ENCODE data around the gene VGF.

The VGF gene

DNA sequence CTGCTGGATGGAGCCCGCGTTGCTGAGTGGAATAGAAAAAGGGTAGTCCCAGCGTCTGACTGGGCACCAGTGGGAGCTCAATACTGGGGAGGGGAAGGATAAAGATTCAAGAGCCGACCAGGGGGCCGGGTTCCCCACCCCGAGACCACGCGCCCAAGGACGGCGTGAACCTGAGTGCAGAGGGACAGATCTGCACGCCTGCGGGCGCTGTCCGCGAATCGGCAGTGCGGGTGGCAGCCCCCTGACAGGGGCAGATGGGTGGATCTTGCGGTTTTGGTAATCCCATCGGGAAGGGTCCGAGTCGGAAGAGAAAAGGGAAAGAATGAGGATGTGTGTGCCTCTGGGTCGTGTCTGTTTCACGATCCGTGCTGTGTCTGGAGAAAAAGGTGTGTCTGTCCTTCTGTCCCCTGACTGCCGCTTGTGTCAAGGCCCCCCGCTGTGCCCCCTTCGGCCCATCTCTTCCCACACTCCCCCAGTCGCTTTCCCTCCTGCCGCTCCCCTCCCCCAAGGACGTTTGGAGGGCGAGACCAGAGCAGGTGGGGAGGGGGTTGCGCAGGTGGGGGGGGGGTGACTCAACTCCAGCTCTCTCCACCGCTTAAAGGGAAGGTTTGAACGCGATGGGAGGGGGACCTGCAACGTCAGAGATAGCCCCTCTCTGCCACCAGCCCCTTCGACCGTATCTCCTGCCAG is 734 bp upstream of the VGF start (continued):
- TF ChIP-seq ZNF114 (tag by site-specific recombination; IDR thresholded peaks at IDR 0.05) (no peak), ZNF366 (tag by site-specific recombination; conservative IDR thresholded peaks at IDR 0.05) (peak; percentile 71), OSR2 (tag by site-specific recombination; IDR thresholded peaks at IDR 0.05) (no peak), ZNF501 (tag by site-specific recombination; IDR thresholded peaks at IDR 0.05) (no peak), ZNF561 (tag by site-specific recombination; IDR thresholded peaks at IDR 0.05; ENCODE audit: borderline replicate concordance) (no peak), ZNF157 (tag by site-specific recombination; IDR thresholded peaks at IDR 0.05) (no peak), ZNF660 (tag by site-specific recombination; IDR thresholded peaks at IDR 0.05) (no peak), ZNF266 (tag by site-specific recombination; IDR thresholded peaks at IDR 0.05; ENCODE audit: low read depth) (no peak), EGR2 (tag by site-specific recombination; IDR thresholded peaks at IDR 0.05; ENCODE audit: low read depth) (no peak), ZNF48 (tag by site-specific recombination; IDR thresholded peaks at IDR 0.05) (no peak), ZBTB48 (tag by site-specific recombination; IDR thresholded peaks at IDR 0.05) (0 out of 2 replicates have a peak, but pooled peaks have one; percentile 15), ZNF211 (tag by site-specific recombination; IDR thresholded peaks at IDR 0.05; ENCODE audit: low read depth) (no peak), ZNF221 (tag by site-specific recombination; IDR thresholded peaks at IDR 0.05; ENCODE audit: borderline replicate concordance) (no peak), REPIN1 (tag by site-specific recombination; IDR thresholded peaks at IDR 0.05; ENCODE audit: low read depth) (no peak), KLF16 (tag by site-specific recombination; IDR thresholded peaks at IDR 0.05) (no peak)
- TF ChIP-seq, protein P1, sequence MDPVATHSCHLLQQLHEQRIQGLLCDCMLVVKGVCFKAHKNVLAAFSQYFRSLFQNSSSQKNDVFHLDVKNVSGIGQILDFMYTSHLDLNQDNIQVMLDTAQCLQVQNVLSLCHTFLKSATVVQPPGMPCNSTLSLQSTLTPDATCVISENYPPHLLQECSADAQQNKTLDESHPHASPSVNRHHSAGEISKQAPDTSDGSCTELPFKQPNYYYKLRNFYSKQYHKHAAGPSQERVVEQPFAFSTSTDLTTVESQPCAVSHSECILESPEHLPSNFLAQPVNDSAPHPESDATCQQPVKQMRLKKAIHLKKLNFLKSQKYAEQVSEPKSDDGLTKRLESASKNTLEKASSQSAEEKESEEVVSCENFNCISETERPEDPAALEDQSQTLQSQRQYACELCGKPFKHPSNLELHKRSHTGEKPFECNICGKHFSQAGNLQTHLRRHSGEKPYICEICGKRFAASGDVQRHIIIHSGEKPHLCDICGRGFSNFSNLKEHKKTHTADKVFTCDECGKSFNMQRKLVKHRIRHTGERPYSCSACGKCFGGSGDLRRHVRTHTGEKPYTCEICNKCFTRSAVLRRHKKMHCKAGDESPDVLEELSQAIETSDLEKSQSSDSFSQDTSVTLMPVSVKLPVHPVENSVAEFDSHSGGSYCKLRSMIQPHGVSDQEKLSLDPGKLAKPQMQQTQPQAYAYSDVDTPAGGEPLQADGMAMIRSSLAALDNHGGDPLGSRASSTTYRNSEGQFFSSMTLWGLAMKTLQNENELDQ (tag by site-specific recombination; IDR thresholded peaks at IDR 0.05; ENCODE audit: low read depth) = no peak
- TF ChIP-seq, protein P2, sequence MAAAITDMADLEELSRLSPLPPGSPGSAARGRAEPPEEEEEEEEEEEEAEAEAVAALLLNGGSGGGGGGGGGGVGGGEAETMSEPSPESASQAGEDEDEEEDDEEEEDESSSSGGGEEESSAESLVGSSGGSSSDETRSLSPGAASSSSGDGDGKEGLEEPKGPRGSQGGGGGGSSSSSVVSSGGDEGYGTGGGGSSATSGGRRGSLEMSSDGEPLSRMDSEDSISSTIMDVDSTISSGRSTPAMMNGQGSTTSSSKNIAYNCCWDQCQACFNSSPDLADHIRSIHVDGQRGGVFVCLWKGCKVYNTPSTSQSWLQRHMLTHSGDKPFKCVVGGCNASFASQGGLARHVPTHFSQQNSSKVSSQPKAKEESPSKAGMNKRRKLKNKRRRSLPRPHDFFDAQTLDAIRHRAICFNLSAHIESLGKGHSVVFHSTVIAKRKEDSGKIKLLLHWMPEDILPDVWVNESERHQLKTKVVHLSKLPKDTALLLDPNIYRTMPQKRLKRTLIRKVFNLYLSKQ (tag by site-specific recombination; IDR thresholded peaks at IDR 0.05; ENCODE audit: borderline replicate concordance) = no peak
- TF ChIP-seq, protein P3, sequence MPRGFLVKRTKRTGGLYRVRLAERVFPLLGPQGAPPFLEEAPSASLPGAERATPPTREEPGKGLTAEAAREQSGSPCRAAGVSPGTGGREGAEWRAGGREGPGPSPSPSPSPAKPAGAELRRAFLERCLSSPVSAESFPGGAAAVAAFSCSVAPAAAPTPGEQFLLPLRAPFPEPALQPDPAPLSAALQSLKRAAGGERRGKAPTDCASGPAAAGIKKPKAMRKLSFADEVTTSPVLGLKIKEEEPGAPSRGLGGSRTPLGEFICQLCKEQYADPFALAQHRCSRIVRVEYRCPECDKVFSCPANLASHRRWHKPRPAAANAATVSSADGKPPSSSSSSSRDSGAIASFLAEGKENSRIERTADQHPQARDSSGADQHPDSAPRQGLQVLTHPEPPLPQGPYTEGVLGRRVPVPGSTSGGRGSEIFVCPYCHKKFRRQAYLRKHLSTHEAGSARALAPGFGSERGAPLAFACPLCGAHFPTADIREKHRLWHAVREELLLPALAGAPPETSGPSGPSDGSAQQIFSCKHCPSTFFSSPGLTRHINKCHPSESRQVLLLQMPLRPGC (tag by site-specific recombination; IDR thresholded peaks at IDR 0.05) = no peak
- TF ChIP-seq, protein P4, sequence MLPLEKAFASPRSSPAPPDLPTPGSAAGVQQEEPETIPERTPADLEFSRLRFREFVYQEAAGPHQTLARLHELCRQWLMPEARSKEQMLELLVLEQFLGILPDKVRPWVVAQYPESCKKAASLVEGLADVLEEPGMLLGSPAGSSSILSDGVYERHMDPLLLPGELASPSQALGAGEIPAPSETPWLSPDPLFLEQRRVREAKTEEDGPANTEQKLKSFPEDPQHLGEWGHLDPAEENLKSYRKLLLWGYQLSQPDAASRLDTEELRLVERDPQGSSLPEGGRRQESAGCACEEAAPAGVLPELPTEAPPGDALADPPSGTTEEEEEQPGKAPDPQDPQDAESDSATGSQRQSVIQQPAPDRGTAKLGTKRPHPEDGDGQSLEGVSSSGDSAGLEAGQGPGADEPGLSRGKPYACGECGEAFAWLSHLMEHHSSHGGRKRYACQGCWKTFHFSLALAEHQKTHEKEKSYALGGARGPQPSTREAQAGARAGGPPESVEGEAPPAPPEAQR (tag by site-specific recombination; IDR thresholded peaks at IDR 0.05) = no peak
- TF ChIP-seq, protein P5, sequence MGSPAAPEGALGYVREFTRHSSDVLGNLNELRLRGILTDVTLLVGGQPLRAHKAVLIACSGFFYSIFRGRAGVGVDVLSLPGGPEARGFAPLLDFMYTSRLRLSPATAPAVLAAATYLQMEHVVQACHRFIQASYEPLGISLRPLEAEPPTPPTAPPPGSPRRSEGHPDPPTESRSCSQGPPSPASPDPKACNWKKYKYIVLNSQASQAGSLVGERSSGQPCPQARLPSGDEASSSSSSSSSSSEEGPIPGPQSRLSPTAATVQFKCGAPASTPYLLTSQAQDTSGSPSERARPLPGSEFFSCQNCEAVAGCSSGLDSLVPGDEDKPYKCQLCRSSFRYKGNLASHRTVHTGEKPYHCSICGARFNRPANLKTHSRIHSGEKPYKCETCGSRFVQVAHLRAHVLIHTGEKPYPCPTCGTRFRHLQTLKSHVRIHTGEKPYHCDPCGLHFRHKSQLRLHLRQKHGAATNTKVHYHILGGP (tag by site-specific recombination; IDR thresholded peaks at IDR 0.05) = no peak

Measured in HEK293 (cell line).